ENCODE results near the gene SNRNP70.
A peak's percentile ranks its signal among the peaks of the same experiment; 100 is the strongest.
"Not testable (repeated sequence)": the region's sequence is repeated elsewhere in the genome, so short reads cannot be mapped to it uniquely, and the experiment has no call there.

The SNRNP70 gene

DNA sequence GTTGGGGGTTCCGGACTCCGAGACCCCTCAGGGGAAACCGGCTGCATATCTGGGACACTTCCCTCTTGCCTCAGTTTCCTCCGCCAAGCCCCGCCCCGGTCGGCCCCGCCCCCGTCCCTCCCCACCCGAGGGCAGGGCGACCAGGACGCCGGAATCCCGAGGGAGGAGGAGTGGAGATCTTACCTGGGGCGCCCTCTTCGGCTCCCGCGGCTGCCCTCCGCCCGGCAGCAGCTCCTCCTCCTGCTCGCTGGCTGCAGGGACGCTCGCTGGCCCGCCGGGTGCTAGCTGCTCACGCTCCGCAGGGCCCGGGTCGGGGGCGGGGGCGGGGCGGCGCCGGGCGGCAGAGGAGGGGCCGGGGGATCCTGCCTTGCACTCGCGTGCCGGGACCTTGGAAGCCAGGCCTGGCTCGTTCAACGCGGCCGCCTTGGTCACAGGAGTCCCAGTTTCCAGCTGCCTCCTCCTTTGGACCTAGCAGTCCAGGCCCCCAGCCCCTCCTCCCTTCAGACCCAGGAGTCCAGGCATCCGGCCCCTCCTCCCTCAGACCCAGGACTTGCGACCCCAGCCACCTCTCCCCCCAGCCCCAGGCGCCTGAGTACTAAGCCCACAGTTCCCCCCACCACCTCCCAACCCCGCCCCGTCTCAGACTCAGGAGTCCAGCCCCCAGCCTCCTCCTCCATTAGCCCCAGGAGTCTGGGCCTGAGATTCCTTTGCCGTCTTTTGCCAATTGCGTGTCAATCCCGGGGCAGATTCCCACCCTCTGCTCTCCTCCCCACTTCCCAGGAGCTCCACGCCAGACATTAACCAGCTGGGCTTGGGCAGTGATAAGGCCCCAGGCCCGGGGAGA, 20.3 kb upstream of the SNRNP70 start, which contains the start of gene NTF4:
NTF4 (minus strand) TSS at position 51 of the 844 bp plus-strand sequence. CDS start 2,821 bp downstream, outside the sequence.
- no peak for DNase-seq (ENCODE audit: low read depth in 3 of 3)

DNA sequence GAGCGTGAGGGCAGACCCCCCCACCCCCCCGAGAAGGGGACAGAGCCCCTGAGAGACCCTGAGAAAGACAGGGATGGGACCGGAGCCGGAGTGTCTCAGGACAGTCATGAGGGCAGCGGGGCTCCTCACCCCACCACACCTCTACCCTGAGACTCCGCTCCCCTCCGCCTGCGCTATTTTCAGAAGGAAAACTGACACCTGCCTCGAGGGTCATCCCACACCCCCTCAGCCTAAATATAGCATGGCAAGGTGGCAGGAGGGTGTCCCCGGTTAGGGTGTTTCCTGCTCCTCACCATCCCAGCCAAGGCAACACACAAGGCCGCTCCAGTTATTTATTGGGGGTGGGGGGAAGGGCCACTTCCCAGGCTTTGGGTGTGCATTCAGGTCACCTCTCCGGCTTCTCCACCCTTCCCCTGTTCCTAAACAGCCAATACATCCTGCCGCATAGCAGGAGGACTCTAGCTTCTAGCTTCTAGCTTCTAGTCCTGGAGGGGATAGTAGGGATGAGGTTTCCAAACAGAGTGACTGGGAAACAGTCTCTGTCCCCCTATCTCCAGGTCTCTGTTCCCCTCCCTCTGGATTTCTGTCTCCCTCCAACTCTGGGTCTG, 19.2 kb upstream of the SNRNP70 start:
- DNase-seq (ENCODE audit: low read depth in 3 of 3), result no peak

DNA sequence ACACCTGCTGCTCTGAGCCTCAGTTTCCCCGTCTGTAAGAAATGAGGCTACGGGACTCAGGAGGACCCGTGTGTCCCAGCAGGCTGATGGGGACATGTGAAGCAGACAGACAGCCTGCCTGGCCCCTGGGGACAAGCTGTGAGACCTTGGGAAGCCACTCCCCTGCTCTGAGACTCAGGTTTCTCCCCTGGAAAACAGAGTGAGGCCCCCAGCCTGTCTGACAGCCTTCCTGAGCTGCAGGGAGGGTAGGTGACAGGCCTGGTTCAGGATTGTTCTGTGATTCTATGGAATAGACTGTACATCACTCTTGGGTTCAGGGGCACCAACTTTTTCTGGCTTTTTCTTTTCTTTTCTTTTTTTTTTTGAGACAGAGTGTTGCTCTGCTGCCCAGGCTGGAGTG, 17.7 kb upstream of the SNRNP70 start:
- DNase-seq (ENCODE audit: low read depth in 3 of 3), result no peak

DNA sequence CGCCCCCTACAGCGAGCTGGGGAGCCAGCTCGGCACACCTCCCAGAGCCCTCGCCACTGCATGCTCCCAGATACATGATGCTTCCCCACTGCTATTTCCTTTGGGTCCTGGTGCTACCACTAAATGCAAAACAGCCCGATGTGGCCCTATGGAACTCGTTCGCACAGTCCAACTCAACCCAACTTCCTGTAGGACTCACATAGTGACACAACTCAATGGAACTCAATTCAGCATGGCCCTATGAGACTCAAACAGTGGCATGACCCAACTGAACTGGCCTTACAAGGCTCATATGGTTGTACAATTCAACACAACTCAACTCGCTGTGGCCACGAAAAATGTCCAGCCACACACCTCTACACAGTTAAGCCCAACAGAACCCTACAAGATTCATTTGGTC, 16.2 kb upstream of the SNRNP70 start:
- no peak for DNase-seq (ENCODE audit: low read depth in 3 of 3)

DNA sequence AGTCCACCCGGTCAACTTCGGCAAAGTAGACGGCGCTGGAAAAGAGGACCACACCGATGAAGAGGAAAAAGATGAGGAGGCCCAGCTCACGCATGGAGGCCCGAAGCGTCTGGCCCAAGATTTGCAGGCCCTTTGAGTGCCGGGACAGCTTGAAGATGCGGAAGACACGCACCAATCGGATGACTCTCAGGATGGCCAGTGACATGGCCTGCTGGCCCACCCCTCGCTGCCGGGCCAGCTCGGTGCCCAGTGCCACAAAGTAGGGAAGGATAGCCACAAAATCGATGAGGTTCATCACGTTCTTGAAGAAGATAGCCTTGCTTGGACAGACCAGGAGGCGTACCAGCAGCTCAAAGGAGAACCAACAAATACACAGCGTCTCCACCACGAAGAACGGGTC, 14.8 kb upstream of the SNRNP70 start:
- DNase-seq (ENCODE audit: low read depth in 3 of 3), result no peak

DNA sequence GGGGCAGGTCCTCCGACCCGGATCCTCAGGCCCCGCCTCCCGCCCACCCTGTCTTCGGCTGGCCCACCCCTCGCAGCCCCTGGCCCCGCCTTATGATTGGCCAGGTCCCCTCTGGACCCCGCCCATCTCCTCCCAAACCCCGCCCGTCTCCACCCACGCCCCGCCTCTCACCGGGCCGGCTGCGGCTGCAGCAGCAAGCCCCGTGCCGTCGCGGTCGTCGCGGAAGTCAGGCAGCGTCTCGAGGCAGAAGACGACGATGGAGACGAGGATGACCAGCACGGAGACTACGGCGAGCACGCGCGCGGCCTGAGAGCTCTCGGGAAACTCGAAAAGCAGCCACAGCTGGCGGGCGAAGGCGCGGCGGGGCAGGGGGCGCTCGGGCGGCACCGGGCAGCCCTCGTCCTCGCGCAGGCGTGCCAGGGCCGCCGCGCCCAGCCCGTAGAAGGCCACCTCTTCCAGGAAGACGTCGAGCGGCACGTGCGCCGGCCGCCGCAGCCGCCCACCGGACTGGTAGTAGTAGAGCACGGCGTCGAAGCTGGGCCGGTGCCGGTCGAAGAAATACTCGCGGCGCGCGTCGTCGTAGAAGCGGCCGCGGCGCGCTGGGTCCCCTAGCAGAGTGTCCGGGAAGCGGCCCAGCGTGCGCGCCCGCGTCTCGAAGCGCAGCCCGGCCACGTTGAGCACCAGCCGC, 13.2 kb upstream of the SNRNP70 start:
- no peak for DNase-seq (ENCODE audit: low read depth in 3 of 3)

DNA sequence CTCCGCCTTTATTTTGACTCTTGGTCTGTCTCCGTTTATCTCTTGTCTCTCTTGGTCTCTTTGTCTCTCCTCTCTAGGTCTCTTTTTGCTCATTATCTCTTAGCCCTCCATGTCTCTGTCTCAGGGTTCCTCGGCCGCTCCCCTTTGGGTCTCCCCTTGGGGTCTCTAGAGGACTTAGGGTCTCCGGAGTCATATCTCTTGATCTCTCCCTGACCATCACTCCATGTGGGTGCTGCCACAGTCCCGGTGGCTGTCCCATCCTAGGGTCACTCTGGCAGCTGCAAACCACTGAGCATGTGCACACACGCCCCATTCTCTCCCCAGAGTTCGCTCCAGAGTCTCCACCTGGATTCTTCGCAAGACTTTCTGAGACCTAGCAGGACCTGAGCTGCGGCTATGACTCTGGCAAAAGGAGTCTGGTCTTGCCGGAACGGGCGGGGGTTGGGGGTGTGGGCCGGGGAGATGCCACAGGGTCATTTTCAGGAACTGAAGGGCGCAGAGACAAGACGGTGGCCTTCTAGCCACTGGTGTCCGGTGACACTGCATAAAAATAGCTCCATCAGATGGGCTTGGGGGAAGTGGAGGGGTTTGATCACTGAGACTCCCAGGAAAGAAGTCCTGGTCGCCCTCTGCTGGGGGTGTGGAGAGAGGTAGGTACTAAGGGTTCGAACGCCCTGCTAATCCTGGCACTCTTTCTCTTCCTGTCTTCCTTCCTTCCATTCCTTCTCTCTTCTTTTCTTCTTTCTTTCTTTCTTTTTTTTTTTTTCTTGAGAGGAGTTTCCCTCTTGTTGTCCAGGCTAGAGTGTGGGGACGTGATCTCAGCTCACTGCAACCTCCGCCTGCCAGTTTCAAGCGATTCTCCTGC, 11.5 kb upstream of the SNRNP70 start:
- DNase-seq (ENCODE audit: low read depth in 3 of 3), result no peak

DNA sequence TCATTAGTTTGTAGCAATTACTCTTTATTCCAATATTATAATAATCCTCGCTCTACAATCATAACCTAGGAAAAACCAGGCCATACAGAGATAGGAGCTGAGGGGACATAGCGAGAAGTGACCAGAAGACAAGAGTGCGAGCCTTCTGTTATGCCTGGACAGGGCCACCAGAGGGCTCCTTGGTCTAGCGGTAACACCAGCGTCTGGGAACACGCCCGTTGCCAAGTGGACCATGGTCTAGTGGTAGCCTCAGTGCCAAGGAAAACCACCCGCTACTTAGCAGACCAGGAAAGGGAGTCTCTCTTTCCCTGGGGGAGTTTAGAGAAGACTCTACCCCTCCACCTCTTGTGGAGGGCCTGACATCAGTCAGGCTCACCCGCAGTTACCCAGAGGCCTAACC, 10.4 kb upstream of the SNRNP70 start:
- DNase-seq (ENCODE audit: low read depth in 3 of 3), result not testable (repeated sequence)

DNA sequence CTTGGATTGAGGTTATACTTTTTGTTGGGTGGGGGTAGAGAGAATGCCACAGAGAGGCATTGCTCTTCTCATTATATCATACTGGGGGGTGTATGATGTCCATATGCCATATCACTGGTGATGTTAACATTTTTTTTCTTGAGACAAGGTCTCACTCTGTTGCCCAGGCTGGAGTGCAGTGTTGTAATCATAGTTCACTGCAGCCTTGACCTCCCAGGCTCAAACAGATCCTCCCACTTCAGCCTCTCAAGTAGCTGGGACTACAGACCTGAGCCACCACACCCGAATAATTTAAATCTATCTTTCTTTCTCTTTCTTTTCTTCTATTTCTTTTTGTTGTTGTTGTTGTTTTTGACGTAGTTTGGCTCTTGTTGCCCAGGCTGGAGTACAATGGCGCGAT, 4.9 kb upstream of the SNRNP70 start:
- DNase-seq (ENCODE audit: low read depth in 3 of 3), result no peak

DNA sequence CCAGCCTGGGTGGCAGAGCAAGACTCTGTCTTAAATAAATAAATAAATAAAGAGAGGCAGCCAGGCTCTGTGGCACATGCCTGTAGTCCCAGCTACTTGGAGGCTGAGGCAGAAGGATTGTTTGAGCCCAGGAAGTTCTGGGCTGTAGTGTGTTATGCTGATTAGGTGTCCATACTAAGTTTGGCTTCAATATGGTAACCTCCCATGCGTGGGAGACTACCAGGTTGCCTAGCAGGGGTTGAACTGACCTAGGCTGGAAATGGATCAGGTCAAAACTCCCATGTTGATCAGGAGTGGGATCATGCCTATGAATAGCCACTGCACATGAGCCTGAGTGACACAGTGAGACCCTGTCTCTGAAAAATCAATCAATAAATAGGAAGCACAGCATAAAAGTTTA, 4.0 kb upstream of the SNRNP70 start:
- DNase-seq (ENCODE audit: low read depth in 3 of 3), result no peak

DNA sequence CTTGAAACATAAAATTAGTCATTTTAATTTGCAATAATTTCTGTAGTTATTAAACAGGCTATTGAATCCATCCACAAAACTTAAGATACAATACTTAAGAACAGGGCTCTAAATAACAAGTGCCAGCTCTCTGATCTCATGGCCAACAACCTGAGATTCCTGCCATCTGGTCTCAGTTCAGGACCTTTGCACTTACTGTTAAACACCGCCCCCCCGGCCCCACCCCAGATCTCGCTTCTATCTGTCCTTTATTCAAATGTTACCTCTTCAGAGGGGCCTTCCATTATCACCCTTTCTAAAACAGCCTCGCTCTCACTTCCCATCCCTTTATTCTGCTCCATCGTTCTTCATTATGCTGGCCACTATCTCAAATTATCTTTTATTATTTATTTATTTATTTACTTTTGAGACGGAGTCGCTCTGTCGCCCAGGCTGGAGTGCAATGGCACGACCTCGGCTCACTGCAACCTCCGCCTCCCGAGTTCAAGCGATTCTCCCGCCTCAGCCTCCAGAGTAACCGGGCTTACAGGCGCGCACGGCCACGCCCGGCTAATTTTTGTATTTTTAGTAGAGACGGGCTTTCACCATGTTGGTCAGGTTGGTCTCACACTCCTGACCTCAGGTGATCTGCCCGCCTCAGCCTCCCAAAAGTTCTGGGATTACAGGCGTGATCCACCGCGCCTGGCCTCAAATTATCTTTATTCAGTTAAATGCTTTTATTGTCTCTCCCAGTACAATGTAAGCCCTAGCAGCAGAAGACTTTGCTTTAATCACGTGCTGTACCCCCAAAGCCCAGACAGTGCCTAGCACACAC, 838 bp upstream of the SNRNP70 start:
- DNase-seq (ENCODE audit: low read depth in 3 of 3), result no peak

DNA sequence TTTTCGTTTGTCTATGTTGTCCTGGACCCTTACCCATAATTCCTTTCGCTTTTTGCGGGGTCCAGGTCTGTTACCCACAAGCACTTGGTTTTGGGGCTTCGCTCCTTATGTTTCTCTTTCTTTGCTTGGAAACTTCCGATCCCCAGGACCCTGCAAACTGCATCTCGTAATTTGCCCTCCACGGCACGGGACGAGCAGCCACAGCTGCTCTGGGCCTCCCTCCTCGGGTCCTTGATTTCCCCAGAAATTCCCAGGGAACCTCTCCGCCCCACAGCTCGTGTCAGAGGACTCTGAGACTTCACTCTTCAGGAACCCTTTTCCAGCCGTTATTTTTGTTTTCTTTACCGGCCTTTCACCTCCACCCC, 599 bp downstream of the SNRNP70 start:
- no peak for DNase-seq (ENCODE audit: low read depth in 3 of 3)

DNA sequence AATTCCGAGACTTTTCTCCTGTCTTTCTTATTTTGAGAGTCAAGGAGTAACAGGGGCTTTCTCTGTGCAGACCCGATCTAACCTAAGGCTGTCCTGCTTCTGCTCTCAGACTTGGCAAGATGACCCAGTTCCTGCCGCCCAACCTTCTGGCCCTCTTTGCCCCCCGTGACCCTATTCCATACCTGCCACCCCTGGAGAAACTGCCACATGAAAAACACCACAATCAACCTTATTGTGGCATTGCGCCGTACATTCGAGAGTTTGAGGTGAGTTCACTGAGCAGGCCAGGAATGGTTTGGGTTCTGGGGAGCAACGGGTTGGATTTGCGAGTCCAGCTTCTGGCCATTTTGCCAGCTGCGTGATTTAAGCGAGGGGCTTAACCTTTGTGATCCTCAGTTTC, 1.0 kb downstream of the SNRNP70 start:
- DNase-seq (ENCODE audit: low read depth in 3 of 3), result no peak

DNA sequence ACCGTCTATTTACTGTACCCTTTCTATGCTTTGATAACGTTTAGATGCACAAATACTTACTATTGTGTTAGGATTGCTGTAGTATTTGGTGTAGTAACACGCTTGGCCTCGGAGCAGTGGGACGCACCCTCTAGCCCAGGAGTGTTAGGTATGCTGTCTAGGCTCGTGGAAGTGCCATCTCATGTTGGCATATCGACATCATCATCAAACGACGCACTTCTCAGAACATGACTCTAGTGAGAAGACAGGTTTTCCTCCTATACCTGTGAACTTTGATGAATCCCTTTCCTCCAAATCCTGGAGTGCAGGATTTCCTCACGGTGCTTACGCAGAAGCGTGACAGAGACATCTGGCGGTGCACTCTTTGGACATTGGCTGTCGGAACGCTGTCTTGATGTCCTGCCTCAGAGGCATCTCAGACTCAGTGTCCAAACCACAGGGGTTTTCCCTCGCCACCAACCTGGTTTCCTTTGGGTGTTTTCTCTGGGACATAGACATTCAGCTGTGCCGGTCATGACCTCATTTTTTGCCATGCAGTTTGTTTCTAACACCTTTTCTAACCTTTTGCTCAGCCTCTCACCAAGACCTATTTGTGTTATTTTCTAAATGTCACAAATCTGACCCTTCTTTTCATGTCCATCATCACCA, 6.3 kb downstream of the SNRNP70 start:
- no peak for DNase-seq (ENCODE audit: low read depth in 3 of 3)

DNA sequence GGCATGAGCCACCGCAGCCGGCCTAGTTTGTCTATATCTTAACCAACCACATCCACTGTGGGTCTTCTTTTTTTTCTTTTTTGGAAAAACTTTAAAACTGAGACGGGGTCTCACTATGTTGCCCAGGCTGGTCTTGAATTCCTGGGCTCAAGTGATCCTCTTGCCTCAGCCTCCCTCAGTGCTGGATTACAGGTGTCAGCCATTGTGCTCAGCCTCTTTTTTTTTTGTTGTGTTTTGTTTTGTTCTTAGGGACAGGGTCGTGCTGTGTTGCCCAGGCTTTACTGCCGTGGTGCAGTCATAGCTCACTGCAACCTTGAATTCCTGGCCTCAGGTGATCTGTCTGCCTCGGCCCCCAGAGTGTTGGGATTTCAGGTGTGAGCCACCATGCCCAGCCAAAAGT, 7.4 kb downstream of the SNRNP70 start:
- no peak for DNase-seq (ENCODE audit: low read depth in 3 of 3)

DNA sequence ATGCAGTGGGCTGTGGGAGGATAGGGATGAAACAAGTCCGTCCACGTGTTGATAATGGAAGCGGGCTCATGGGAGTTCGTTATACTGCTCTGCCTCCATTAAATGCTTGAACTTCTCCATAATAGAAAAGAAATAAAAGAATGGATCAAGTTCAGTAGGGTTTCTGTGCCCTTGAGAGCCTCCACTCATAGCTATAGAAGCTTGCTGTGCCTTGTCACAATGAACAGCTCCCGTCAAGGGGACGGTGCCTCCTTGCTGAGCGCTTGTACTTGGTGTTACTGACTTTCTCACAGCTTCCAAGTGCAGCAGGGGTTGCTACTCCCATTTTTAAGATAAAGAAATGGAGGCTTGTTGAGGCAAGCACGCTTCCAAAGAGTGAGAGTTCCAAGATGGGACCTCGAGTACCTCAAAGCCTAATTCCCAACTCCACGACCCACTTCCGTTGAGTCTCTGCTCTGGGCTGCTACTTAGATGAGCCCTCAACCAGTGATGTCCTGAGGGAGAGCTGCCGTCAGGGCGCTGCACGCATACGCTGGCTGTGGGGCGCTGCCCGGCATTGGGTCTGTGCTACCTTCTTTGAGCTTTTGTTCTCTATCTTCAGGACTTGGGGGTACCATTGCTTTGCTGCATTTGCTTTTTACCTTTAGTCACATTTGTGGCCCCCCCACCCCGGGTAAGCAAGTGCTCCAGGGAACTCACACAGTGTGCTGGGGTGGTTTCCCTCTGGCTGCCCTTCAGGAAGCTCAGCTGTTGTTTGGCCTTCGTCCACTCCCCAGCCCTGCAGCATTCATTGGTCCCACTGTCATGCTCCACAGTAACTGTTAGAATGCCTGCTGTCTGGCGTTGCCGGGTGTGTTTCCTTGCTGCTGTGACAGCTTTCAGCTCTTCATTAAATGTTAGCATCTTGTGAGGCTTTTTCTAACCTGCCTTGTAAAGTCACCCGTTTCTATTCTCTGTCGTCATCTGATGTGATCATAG, 9.5 kb downstream of the SNRNP70 start:
- DNase-seq (ENCODE audit: low read depth in 3 of 3), result no peak

DNA sequence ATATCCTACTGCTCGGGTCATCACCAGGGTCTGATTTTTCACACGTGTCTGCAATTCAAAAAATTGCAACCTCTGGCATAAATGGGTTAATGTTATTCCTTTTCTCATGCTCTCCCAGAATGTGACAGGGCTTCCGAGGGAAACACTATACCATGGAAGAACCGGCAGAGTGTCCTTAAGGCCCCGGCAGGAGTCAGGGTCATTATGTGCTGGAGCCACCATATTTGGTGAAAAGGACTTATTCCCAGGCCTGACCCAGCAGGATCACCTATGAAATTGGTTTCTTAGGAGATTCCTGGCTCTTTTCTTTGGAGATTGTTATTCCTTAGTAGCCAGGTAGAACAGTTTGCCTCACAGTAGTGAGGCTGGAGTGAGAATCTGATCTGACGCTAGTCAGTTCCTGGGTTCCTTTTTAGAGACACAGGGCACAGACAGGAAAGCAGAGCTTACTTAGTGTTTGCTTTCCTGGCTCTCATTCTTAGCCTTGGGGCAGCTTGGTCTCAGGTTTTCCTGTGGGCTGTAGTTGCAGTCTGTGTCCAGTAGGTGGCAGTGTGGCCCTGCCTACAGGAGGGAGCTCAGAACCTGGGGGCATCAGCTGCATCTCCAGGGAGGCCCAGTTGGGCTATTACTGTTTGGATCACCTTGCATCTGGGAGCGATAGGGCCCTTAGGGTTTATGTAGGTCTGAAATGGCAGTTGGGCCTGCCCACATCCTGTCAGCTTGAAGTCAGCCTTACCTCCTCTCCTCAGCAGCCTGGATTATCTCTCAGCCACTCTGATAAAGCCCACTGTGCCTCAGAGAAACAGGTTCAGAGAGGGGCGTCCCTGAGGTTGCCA, 12.4 kb downstream of the SNRNP70 start:
- DNase-seq (ENCODE audit: low read depth in 3 of 3), result peak; percentile 40 to 54 (median 44)

DNA sequence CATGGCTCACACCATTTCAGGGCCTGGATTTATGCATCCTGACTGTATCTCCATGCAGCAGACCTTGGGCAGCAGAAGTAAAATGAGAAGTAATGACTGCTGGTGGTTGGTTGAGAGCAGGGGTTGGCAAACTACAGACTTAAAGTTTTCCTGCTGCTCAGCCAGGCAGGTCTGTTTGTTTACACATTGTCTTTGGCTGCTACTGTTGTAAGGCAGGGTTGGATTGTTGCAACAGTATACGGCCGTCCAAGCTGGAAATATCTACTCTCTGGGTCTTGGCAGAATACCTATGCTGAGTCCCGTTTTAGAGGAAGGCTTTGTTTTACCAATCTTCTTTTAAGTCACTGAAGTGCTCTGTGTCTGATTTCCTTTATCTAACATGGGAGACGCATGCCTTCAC, 13.5 kb downstream of the SNRNP70 start:
- DNase-seq (ENCODE audit: low read depth in 3 of 3), result no peak

All from stimulated activated CD4-positive, alpha-beta T cell treated with anti-CD3 and anti-CD28 coated beads, TNF-alpha, amount 100 ng/mL, for 48 hours (primary cell).